HepG2 (cell line): ENCODE measurements around the gene MTMR3. TPM values are rescaled to one million over a fixed set of nuclear protein-coding genes. Genes with fewer than 3 reads are reported as not detected.

Experiments
- ATAC-seq: fragments of 200-7000 bp; cut with Tn5 transposase; 3 replicates; pipeline ENCODE4 v1.9.1; 2020; ENCODE audit warnings: mild to moderate bottlenecking, moderate library complexity
- BruUV-seq: library from RNA; stranded (reverse); fragments of 400-500 nt; replicated peaks from 2 replicates; lab custom pipeline; 2021; lab: Mats Ljungman, UMichigan
- CTCF ChIA-PET: fragments of 300-600 bp; formaldehyde crosslinking; extraction: SDS; loops from one replicate; lab custom pipeline; 2021; ENCODE audit warnings: low total read pairs, inconsistent platforms, low intra/inter-chr PET ratio; lab: Yijun Ruan, JAX
- POLR2A ChIA-PET: fragments of 350-600 bp; sonication (Branson Sonifier 250); formaldehyde crosslinking; loops from one replicate; lab custom pipeline; 2020; ENCODE audit warnings: antibody characterized with exemption, inconsistent platforms; lab: Yijun Ruan, JAX
- DNase-seq: peaks from one replicate; pipeline ENCODE4 v3.0.0-alpha.2; 2015; ENCODE audit warnings: low spot score
- FAIRE-seq: peaks from 3 replicates; lab custom pipeline; 2011; peaks lifted over from hg19 to GRCh38; lab: Jason Lieb, UNC
- H2AFZ ChIP-seq: one replicate; pipeline ENCODE4 v1.6.1; 2011; ENCODE audit warnings: low read length, inconsistent platforms
- H3K27ac ChIP-seq: fragments of 300-600 bp; 3 replicates; pipeline ENCODE4 v1.8.0; 2011; ENCODE audit warnings: mixed run types, mild to moderate bottlenecking, mixed read lengths, low read length, inconsistent platforms; ENCODE audit not compliant: insufficient read depth; ENCODE audit errors: extremely low read length
- H3K27me3 ChIP-seq, 2 experiments: fragments of 200-600 bp in 1 of 2; 2 replicates in 1 of 2; 3 replicates in 1 of 2; pipeline versions ENCODE4 v1.6.0 to v1.8.0; 2011; ENCODE audit warnings: low read length in 2 of 2, mild to moderate bottlenecking in 2 of 2, moderate library complexity in 2 of 2, inconsistent platforms in 1 of 2; ENCODE audit not compliant: insufficient read depth in 2 of 2, control insufficient read depth in 1 of 2
- H3K36me3 ChIP-seq, 2 experiments: fragments of 200-600 bp in 1 of 2; replicated peaks in 1 of 2; 2 replicates in 1 of 2; 3 replicates in 1 of 2; pipeline versions ENCODE4 v1.5.1 to v1.8.0; 2011; ENCODE audit warnings: low read length in 2 of 2, inconsistent platforms in 1 of 2; ENCODE audit not compliant: insufficient read depth in 2 of 2, control insufficient read depth in 1 of 2
- H3K4me1 ChIP-seq: 2 replicates; pipeline ENCODE4 v1.5.1; 2012; ENCODE audit warnings: low read length, inconsistent platforms; ENCODE audit not compliant: insufficient read depth
- H3K4me2 ChIP-seq: 2 replicates; pipeline ENCODE4 v1.6.0; 2011; ENCODE audit warnings: low read depth, low read length, inconsistent platforms
- H3K4me3 ChIP-seq, 3 experiments: fragments of 200-600 bp in 1 of 3; sonication (generic), shearing (Covaris generic) in 1 of 3; replicated peaks in 1 of 3; 2 replicates each; pipeline ENCODE4 v1.5.1; 2011 to 2016; ENCODE audit warnings: low read length in 3 of 3, inconsistent platforms in 2 of 3, low read depth in 2 of 3, mild to moderate bottlenecking in 2 of 3, control low read depth in 1 of 3, mixed read lengths in 1 of 3; ENCODE audit not compliant: insufficient read depth in 1 of 3
- H3K79me2 ChIP-seq: one replicate; pipeline ENCODE4 v1.6.1; 2011; ENCODE audit warnings: low read length, inconsistent platforms; ENCODE audit not compliant: insufficient read depth
- H3K9ac ChIP-seq: 2 replicates; pipeline ENCODE4 v1.6.0; 2011; ENCODE audit warnings: mild to moderate bottlenecking, low read depth, low read length, inconsistent platforms; ENCODE audit not compliant: insufficient read depth
- H3K9me3 ChIP-seq: 2 replicates; pipeline ENCODE4 v1.5.1; 2012; ENCODE audit warnings: mild to moderate bottlenecking, low read length
- H4K20me1 ChIP-seq: 2 replicates; pipeline ENCODE4 v1.6.0; 2011; ENCODE audit warnings: inconsistent platforms, mild to moderate bottlenecking, low read length, moderate library complexity; ENCODE audit not compliant: insufficient read depth
- HOXA5 ChIP-seq: sonication (generic); formaldehyde crosslinking; IDR thresholded peaks from 2 replicates; pipeline ENCODE4 v1.4.0; 2020; ENCODE audit warnings: missing genetic modification reagents
- MAFK ChIP-seq, 2 experiments: IDR thresholded peaks in 1 of 2; conservative IDR thresholded peaks in 1 of 2; 2 replicates each; pipeline ENCODE4 v1.6.1; 2011; ENCODE audit warnings: improper control_type of control experiment in 2 of 2, low read length in 2 of 2
- TAF15 ChIP-seq: fragments of 200-400 bp; formaldehyde crosslinking; IDR thresholded peaks from one replicate; pipeline ENCODE4 v1.6.1; 2018; ENCODE audit warnings: mild to moderate bottlenecking, low read depth, low read length; ENCODE audit not compliant: poor library complexity, severe bottlenecking
- ZBTB1 ChIP-seq: sonication (generic); formaldehyde crosslinking; IDR thresholded peaks from 2 replicates; pipeline ENCODE4 v1.4.0; 2020; ENCODE audit warnings: missing genetic modification reagents, borderline replicate concordance
- ZBTB21 ChIP-seq: sonication (generic); formaldehyde crosslinking; IDR thresholded peaks from 2 replicates; pipeline ENCODE4 v1.4.0; 2020; ENCODE audit warnings: missing genetic modification reagents
- ZIK1 ChIP-seq: sonication (generic); formaldehyde crosslinking; IDR thresholded peaks from 2 replicates; pipeline ENCODE4 v1.5.0; 2020; ENCODE audit warnings: mild to moderate bottlenecking, low read depth, missing genetic modification reagents, borderline replicate concordance
- ZNF432 ChIP-seq: sonication (generic); formaldehyde crosslinking; IDR thresholded peaks from 2 replicates; pipeline ENCODE4 v1.5.0; 2020; ENCODE audit warnings: missing genetic modification reagents, mild to moderate bottlenecking, borderline replicate concordance
- WGBS: methylation state at CpG from one replicate; pipeline ENCODE4 v1.1.6; 2017; ENCODE audit warnings: low lambda C conversion rate; 5-methylcytosine and 5-hydroxymethylcytosine counted together
- in situ Hi-C: cut with HindIII; loops from 2 replicates; pipeline ENCODE4 v1.10.0; 2017; ENCODE audit warnings: low pct_unique_long_range_greater_than_20kb; ENCODE audit not compliant: extremely low pct_ligation_motif_present
- intact Hi-C: fragments of 100-400 bp; cut with micrococcal nuclease; formaldehyde crosslinking; loops from one replicate; pipeline ENCODE4 v1.10.0; 2022; ENCODE audit not compliant: unreplicated experiment
- polyA plus RNA-seq, 8 experiments: library from polyadenylated mRNA; depleted of rRNA in 3 of 8; stranded (reverse) in 7 of 8; unstranded in 1 of 8; fragments of >200 nt; fragmentation: Illumina TruSeq in 4 of 8; extraction: Trizol in 4 of 8; gene quantifications; 2 replicates each; pipeline versions ENCODE4 v1.2.1 to v1.2.3, GENCODE V29; 2011 to 2016; ENCODE audit warnings: low read depth in 4 of 8, missing spikeins in 1 of 8, mixed read lengths in 1 of 8; ENCODE audit not compliant: insufficient read depth in 1 of 8
- total RNA-seq, 5 experiments: library from RNA; depleted of rRNA; stranded (reverse); fragments of >200 nt; fragmentation: Illumina TruSeq; extraction: Trizol; gene quantifications; 2 replicates each; pipeline ENCODE4 v1.2.3, GENCODE V29; 2016; ENCODE audit warnings: low read depth in 1 of 5
- TF ChIP-seq, protein P1 (sequence below): sonication (generic); formaldehyde crosslinking; IDR thresholded peaks from 2 replicates; pipeline ENCODE4 v1.8.0; 2022; ENCODE audit warnings: low read depth, missing genetic modification reagents

MTMR3 gene
- total and polyA plus RNA-seq, 2 of the 13 experiments (the other 11 are each of a cell fraction or from before 2014, with no cell fraction given) = 12.6 to 24.8 TPM

DNA sequence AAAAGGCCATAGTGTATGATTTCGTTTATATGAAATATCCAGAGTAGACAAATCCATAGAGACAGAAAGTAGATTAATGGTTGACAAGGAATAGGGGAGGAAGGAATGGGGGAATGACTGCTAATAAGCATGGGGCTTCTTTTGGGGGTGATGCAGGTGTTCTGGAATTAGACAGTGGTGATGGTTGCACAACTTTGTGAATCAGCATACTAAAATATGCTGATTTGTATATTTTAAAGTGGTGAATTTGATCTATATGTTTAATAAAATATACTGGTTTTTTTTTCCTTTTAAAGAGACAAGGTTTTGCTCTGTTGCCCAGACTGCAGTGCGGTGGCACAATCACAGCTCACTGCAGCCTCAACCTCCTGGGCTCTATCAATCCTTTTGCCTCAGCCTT, 190.8 kb downstream of the MTMR3 start (continued):
- TF ChIP-seq ZBTB1 (CRISPR knock-in tag) = no peak
- TF ChIP-seq ZIK1 = no peak
- peak; percentile 12 to 43; a peak in 2 of 4 replicates for TF ChIP-seq MAFK (conservative IDR thresholded peaks at IDR 0.05 in 1 of 2, IDR thresholded peaks at IDR 0.05 in 1 of 2; ENCODE audit: low read length in 2 of 2)
- no peak for TF ChIP-seq TAF15
- no peak for TF ChIP-seq ZNF432
- TF ChIP-seq, protein P1, sequence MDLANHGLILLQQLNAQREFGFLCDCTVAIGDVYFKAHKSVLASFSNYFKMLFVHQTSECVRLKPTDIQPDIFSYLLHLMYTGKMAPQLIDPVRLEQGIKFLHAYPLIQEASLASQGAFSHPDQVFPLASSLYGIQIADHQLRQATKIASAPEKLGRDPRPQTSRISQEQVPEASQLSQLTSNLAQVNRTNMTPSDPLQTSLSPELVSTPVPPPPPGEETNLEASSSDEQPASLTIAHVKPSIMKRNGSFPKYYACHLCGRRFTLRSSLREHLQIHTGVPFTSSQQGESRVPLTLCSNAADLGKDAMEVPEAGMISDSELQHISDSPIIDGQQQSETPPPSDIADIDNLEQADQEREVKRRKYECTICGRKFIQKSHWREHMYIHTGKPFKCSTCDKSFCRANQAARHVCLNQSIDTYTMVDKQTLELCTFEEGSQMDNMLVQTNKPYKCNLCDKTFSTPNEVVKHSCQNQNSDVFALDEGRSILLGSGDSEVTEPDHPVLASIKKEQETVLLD (CRISPR knock-in tag) = no peak

DNA sequence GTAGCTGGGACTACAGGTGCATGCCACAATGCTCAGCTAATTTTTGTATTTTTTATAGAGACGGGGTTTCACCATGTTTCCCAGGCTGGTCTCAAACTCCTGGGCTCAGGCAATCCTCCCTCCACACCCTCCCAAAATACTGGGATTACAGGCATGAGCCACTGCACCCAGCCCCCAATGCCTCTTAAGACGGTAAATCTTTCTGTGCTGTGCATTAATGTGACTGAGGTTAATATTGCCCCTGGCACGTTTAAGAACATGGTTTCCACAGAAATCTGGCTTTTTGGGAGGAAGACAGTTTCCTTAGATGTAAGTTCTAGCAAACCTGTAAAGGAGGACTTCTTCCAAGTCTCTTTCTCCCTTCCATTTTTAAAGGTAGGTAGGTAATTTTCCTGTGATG, 191.2 kb downstream of the MTMR3 start:
- no peak overlapping the region for H3K4me3 ChIP-seq
- no peak for ATAC-seq
- H4K20me1 ChIP-seq = no peaks in the 10 kb centered on the region
- POLR2A ChIA-PET = no interaction called here
- no peaks in the 10 kb centered on the region for H3K9me3 ChIP-seq
- H3K36me3 ChIP-seq = no peaks in the 10 kb centered on the region
- H3K79me2 ChIP-seq = no peaks in the 10 kb centered on the region
- no peak overlapping the region for H3K27ac ChIP-seq
- no TSS peak for BruUV-seq
- H3K4me2 ChIP-seq = no peak overlapping the region
- intact Hi-C loops = no loop called here
- TF ChIP-seq HOXA5 (CRISPR knock-in tag) (no peak), ZBTB21 (no peak)
- TF ChIP-seq, all 625 proteins: peak for 0
- Histone ChIP-seq H3K27me3 (peaks cover 0 to 16% of the 10 kb centered on the region in 2 experiments; a peak in 2 of 5 replicates), H2AFZ (no peak overlapping the region), H3K4me1 (peaks cover 16% of the 10 kb centered on the region), H3K9ac (no peak overlapping the region)
- CTCF ChIA-PET = no interaction called here
- 3% methylated on average over 3 of the region's 3 CpGs for WGBS
- FAIRE-seq = no peak
- in situ Hi-C loops = no loop called here
- no peak for DNase-seq
